Measurements from ENCODE around the gene HS2ST1.

HS2ST1 gene

DNA sequence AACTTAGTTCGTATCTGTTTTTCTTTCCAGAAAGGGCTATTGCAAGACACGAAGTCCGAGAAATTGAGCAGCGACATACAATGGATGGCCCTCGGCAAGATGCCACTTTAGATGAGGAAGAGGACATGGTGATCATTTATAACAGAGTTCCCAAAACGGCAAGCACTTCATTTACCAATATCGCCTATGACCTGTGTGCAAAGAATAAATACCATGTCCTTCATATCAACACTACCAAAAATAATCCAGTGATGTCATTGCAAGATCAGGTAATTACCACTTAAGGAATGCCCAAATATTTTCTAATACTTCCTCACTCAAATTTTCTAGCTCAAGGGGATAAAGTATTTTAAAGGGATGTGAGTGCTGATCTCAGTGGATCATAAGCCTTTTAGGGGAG is 158.5 kb downstream of the HS2ST1 start:
- no peak for TF ChIP-seq L3MBTL2 (conservative IDR thresholded peaks at IDR 0.05)
- TF ChIP-seq ARNT (IDR thresholded peaks at IDR 0.05): no peak
- no peak for TF ChIP-seq NFRKB (IDR thresholded peaks at IDR 0.05)
- no peak for TF ChIP-seq HDGF (IDR thresholded peaks at IDR 0.05; ENCODE audit: borderline replicate concordance)
- TF ChIP-seq BHLHE40 (IDR thresholded peaks at IDR 0.05; ENCODE audit: borderline replicate concordance): no peak
- TF ChIP-seq, protein P1, sequence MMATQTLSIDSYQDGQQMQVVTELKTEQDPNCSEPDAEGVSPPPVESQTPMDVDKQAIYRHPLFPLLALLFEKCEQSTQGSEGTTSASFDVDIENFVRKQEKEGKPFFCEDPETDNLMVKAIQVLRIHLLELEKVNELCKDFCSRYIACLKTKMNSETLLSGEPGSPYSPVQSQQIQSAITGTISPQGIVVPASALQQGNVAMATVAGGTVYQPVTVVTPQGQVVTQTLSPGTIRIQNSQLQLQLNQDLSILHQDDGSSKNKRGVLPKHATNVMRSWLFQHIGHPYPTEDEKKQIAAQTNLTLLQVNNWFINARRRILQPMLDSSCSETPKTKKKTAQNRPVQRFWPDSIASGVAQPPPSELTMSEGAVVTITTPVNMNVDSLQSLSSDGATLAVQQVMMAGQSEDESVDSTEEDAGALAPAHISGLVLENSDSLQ (IDR thresholded peaks at IDR 0.05): no peak
- TF ChIP-seq ZNF384 (IDR thresholded peaks at IDR 0.05): no peak
- no peak for TF ChIP-seq ELF4 (IDR thresholded peaks at IDR 0.05)
- ChIA-PET POLR2A (no interaction called here), CTCF (interaction anchor here (0.6 kb wide), 1 partner anchor 129 kb away, joined by 4 read pairs; no protein-coding TSS in a partner anchor)
- DNase-seq (ENCODE audit: extremely low spot score): no peak

DNA sequence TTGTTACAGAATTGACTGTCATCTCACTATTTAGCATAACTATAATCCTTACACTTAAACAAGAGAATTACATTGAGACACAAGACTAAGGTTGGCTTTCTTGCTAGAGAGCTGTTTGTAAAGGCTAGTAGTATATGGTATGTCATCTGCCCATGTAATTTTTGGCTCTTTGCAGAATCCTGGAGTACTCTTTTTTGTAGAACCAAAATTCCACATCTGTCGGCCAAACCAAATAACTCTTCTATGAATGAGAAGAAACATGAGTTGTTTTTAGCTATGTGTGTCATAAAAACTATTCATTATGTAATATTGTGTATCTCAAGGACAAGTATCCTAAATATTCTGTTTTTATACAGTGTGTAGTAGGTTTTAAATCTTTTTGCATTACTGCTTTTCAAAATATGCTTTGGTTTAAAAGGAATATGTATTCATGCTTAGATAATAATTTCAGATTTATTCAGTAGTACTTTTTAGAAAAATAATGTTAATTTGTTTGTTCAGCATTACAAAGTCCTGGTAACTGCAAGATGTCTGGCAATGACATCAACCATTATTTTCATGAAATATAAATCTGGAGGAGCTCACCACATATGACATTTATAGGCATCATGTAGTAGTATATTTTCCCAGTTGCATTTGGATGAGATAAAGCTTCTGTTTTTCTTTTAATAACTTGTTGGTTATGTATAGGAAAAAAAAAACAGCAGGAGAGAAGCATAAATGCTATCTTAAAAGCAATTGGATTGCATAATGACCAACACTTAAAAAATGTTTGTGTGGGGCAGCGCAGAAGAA is 159.8 kb downstream of the HS2ST1 start:
- no peak for DNase-seq (ENCODE audit: extremely low spot score)
- ChIA-PET POLR2A (no interaction called here), CTCF (interaction anchor here (0.7 to 0.9 kb wide), 2 partner anchors 9 to 71 kb away, joined by 3 read pairs; no protein-coding TSS in a partner anchor)
- no peak for TF ChIP-seq BHLHE40 (IDR thresholded peaks at IDR 0.05; ENCODE audit: borderline replicate concordance)
- TF ChIP-seq, protein P1 (IDR thresholded peaks at IDR 0.05): peak; percentile 25; the same call in 1 of the 2 replicates

DNA sequence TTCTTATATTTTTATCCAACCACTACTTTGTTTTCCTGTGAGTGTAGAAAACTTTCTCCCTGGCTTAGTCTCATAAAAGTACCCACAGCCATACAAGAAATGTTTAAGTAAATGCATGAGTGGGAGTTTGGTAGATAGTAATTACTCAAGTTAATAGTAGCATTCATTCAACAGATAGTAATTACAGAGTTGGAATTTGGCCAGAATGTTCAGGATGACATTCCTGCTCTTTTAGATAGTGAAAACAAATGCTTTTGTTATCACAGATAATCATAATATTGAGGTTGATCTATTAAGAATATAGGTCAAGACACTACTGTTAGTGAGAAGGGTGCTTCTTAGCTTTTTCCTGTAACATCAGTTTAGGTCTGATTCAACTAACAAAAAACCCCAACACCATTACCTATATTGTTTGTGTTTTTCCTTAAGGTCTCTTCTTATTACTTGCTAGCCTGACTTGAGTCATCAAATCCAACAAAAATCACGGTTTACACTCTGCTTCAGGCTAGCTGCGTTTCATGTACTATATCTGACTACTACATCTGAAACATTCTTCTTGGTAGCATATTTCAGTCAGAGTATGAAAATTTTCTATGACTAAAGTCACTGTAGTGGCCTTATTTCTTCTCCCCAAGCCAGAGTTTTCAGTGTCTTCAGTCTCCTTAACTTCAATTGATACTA is 163.7 kb downstream of the HS2ST1 start:
- ChIA-PET CTCF (no interaction called here), POLR2A (no interaction called here)
- DNase-seq (ENCODE audit: extremely low spot score): no peak
- no peak for TF ChIP-seq ELF4 (IDR thresholded peaks at IDR 0.05)
- TF ChIP-seq FOXM1 (IDR thresholded peaks at IDR 0.05; ENCODE audit: borderline replicate concordance): no peak
- TF ChIP-seq TARDBP (IDR thresholded peaks at IDR 0.05): no peak
- TF ChIP-seq L3MBTL2 (conservative IDR thresholded peaks at IDR 0.05): no peak
- no peak for TF ChIP-seq BHLHE40 (IDR thresholded peaks at IDR 0.05; ENCODE audit: borderline replicate concordance)
- TF ChIP-seq, protein P1 (IDR thresholded peaks at IDR 0.05): no peak
- TF ChIP-seq SUZ12 (IDR thresholded peaks at IDR 0.05): no peak
- TF ChIP-seq FOXA1 (IDR thresholded peaks at IDR 0.05): no peak
- no peak for TF ChIP-seq CTBP1 (IDR thresholded peaks at IDR 0.05; ENCODE audit: borderline replicate concordance)
- no peak for TF ChIP-seq ARNT (IDR thresholded peaks at IDR 0.05)
- TF ChIP-seq SP1 (IDR thresholded peaks at IDR 0.05): no peak
- TF ChIP-seq FOXK2 (IDR thresholded peaks at IDR 0.05): no peak
- TF ChIP-seq NFRKB (IDR thresholded peaks at IDR 0.05): no peak
- TF ChIP-seq HDGF (IDR thresholded peaks at IDR 0.05; ENCODE audit: borderline replicate concordance): no peak

DNA sequence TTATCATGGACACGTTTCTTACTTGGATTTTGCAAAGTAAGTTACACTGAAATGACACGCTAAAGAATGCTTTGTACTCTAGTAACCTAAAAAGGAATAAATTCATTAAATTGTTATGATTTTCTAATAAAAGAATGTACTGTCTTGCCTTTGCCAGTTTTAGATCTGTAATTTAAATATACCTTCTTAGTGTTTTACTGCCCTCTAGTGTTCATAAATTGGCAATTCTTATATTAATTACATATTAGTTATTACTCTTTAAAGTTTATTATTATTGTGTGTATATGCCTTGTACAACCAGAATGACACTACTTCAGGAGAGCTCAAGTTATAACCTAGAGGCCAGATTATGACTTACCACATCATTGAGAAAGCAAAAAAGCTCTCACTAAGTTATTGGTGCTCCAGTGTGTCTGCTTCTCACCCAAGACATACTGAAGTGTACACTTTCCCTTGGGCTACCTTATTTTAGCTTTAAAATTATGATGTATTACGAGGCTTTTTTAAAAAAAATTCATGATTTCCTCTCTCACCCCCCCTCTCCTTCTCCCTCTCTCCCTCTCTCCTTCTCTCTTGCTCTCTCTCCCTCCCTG is 169.9 kb downstream of the HS2ST1 start:
- TF ChIP-seq L3MBTL2 (conservative IDR thresholded peaks at IDR 0.05) (no peak), TARDBP (IDR thresholded peaks at IDR 0.05) (no peak), LEF1 (IDR thresholded peaks at IDR 0.05; ENCODE audit: borderline replicate concordance) (no peak), FOXK2 (IDR thresholded peaks at IDR 0.05) (no peak), NFRKB (IDR thresholded peaks at IDR 0.05) (no peak), FOXA1 (IDR thresholded peaks at IDR 0.05) (no peak), CTBP1 (IDR thresholded peaks at IDR 0.05; ENCODE audit: borderline replicate concordance) (no peak), BHLHE40 (IDR thresholded peaks at IDR 0.05; ENCODE audit: borderline replicate concordance) (no peak), SUZ12 (IDR thresholded peaks at IDR 0.05) (no peak), HDGF (IDR thresholded peaks at IDR 0.05; ENCODE audit: borderline replicate concordance) (no peak), ELF4 (IDR thresholded peaks at IDR 0.05) (no peak), ZNF384 (IDR thresholded peaks at IDR 0.05) (no peak), SP1 (IDR thresholded peaks at IDR 0.05) (no peak), ARNT (IDR thresholded peaks at IDR 0.05) (no peak)
- POLR2A ChIA-PET: no interaction called here
- CTCF ChIA-PET: interaction anchor here (0.6 to 1.6 kb wide), 6 partner anchors 9 to 304 kb away, joined by 3 to 8 read pairs (median 4); no protein-coding TSS in a partner anchor
- no peak for DNase-seq (ENCODE audit: extremely low spot score)

DNA sequence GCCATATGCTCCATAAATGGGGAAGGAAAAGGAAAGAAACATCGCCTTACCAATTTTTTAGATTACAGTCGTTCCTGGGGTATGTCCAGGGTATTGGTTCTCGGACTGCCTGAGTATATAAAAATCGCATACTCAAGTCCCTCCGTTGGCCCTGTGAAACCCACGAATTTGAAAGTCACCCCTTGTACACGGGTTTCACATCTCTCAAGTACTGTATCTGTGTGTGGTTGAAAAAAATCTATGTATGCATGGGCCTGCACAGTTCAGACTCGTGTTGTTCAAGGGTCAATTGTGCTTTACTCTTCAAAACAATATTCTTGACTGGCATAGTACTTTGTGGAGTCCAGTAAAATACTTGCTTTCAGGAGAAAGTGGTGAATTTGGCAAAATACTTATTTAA is 171.7 kb downstream of the HS2ST1 start:
- no peak for DNase-seq (ENCODE audit: extremely low spot score)
- POLR2A ChIA-PET: no interaction called here
- CTCF ChIA-PET: interaction anchor here (1.0 kb wide), 1 partner anchor 21 kb away, joined by 3 read pairs; no protein-coding TSS in a partner anchor
- TF ChIP-seq ZNF384 (IDR thresholded peaks at IDR 0.05) (no peak), ARNT (IDR thresholded peaks at IDR 0.05) (no peak), TARDBP (IDR thresholded peaks at IDR 0.05) (no peak)

DNA sequence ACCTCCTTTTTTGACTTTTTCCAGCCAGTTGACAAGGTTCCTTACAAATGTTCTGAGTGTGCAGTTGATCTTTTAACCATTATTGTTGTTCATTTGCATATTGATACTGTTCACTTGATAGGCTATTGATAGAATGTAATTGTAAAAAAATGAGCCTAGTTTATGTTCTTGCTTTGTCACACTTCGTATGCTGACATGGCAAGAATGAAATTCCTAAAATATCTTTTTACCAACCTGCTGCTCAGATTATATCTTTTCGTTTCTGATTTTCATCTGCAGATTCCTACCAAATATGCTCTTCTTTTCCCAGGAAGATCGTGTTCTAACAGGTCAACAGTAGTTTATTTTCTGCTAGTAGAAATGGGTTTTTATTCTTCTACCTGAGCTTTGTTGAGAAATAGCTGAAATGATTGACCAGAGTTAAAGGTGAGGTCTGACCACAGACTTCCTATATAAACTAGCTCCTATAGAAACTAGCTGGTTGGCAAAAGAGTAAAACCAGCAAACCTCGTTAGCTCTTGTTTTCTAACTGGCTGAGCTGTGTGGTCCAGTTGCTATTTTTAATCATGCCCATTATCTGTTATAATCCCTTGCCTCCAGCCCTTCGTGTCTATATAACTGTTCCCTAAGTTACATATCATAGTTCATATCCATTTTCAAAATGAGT is 174.8 kb downstream of the HS2ST1 start:
- DNase-seq (ENCODE audit: extremely low spot score): no peak
- ChIA-PET POLR2A (no interaction called here), CTCF (no interaction called here)
- TF ChIP-seq ARNT (IDR thresholded peaks at IDR 0.05) (no peak), L3MBTL2 (conservative IDR thresholded peaks at IDR 0.05) (no peak), FOXA1 (IDR thresholded peaks at IDR 0.05) (no peak), BHLHE40 (IDR thresholded peaks at IDR 0.05; ENCODE audit: borderline replicate concordance) (no peak), ELF4 (IDR thresholded peaks at IDR 0.05) (no peak), CTBP1 (IDR thresholded peaks at IDR 0.05; ENCODE audit: borderline replicate concordance) (no peak), ZNF384 (IDR thresholded peaks at IDR 0.05) (no peak), SUZ12 (IDR thresholded peaks at IDR 0.05) (no peak)
- TF ChIP-seq, protein P1 (IDR thresholded peaks at IDR 0.05): no peak
